Measurements from ENCODE around the gene SCAPER. TPM values are rescaled to one million over a fixed set of nuclear protein-coding genes. Genes with fewer than 3 reads are reported as not detected.

The SCAPER gene
- total and polyA plus RNA-seq, 2 donors (not counting 1 experiment from before 2014, with no cell fraction given), result 8.3 to 61.6 TPM

GRCh38 chr15:76913737-76914136, 8.6 kb upstream of the SCAPER start:
- ATAC-seq (ENCODE audit: low read depth), result no peak
- DNase-seq, result no peak
- Histone ChIP-seq H3K4me1 (ENCODE audit: control insufficient read depth in 2 of 2, insufficient read depth in 2 of 2, low read length in 2 of 2) (peaks cover 0 to 4% of the 10 kb centered on the region in 2 donors), H3K9ac (ENCODE audit: low read length) (no peak overlapping the region), H2AFZ (ENCODE audit: insufficient read depth, low read depth, low read length, poor library complexity, severe bottlenecking) (no peak overlapping the region), H4K20me1 (ENCODE audit: control insufficient read depth, insufficient read depth, low read length, poor library complexity, severe bottlenecking) (no peaks in the 10 kb centered on the region), H3K79me2 (ENCODE audit: control insufficient read depth, insufficient read depth, low read length) (no peaks in the 10 kb centered on the region), H3K4me2 (replicated peaks; ENCODE audit: low read depth, low read length, poor library complexity, severe bottlenecking) (no peak overlapping the region), H3K36me3 (replicated peaks in 1 of 2; ENCODE audit: control extremely low read depth in 1 of 2, control insufficient read depth in 1 of 2, extremely low read depth in 1 of 2, insufficient read depth in 2 of 2, low read length in 1 of 2) (no peaks in the 10 kb centered on the region), H3K4me3 (ENCODE audit: control extremely low read depth in 1 of 5, extremely low read depth in 1 of 5, insufficient read depth in 1 of 5, low read depth in 2 of 5, low read length in 4 of 5) (no peak overlapping the region), H3K27me3 (replicated peaks in 1 of 4; ENCODE audit: control extremely low read depth in 1 of 4, control insufficient read depth in 3 of 4, insufficient read depth in 4 of 4, low read length in 3 of 4) (no peaks in the 10 kb centered on the region), H3K9me3 (ENCODE audit: control extremely low read depth in 1 of 3, control insufficient read depth in 2 of 3, insufficient read depth in 1 of 3, low read length in 2 of 3) (peaks cover 0 to 3% (median 0%) of the 10 kb centered on the region in 3 donors), H3K27ac (ENCODE audit: low read length in 2 of 2) (no peak overlapping the region)
- Mint-ChIP-seq H3K9me3 (ENCODE audit: insufficient read depth) (no peaks in the 10 kb centered on the region), H3K4me1 (peaks cover 11% of the 10 kb centered on the region), H3K27ac (no peak overlapping the region), H3K4me3 (no peak overlapping the region), H3K27me3 (peaks cover 6% of the 10 kb centered on the region)
- intact Hi-C loops (cut with micrococcal nuclease), result no loop called here
- ChIA-PET CTCF (no interaction called here), POLR2A (no interaction called here)
- 76% methylated on average over 2 of the region's 2 CpGs for WGBS (ENCODE audit: insufficient coverage)
- TF ChIP-seq CTCF (IDR thresholded peaks at IDR 0.05), result no peak

GRCh38 chr15:76912430-76912829, 7.3 kb upstream of the SCAPER start:
- Mint-ChIP-seq H3K4me1 (peaks cover 19% of the 10 kb centered on the region), H3K9me3 (ENCODE audit: insufficient read depth) (no peaks in the 10 kb centered on the region), H3K27ac (no peak overlapping the region), H3K27me3 (peaks cover 1% of the 10 kb centered on the region), H3K4me3 (no peak overlapping the region)
- no peak for DNase-seq
- H3K36me3 ChIP-seq (replicated peaks in 1 of 2; ENCODE audit: control extremely low read depth in 1 of 2, control insufficient read depth in 1 of 2, extremely low read depth in 1 of 2, insufficient read depth in 2 of 2, low read length in 1 of 2), result no peaks in the 10 kb centered on the region
- no CpG with 5 or more reads among the region's 4 CpGs for WGBS (ENCODE audit: insufficient coverage)
- no peak overlapping the region for H3K4me2 ChIP-seq (replicated peaks; ENCODE audit: low read depth, low read length, poor library complexity, severe bottlenecking)
- H3K4me3 ChIP-seq (ENCODE audit: control extremely low read depth in 1 of 5, extremely low read depth in 1 of 5, insufficient read depth in 1 of 5, low read depth in 2 of 5, low read length in 4 of 5), result no peak overlapping the region
- H3K4me1 ChIP-seq (ENCODE audit: control insufficient read depth in 2 of 2, insufficient read depth in 2 of 2, low read length in 2 of 2), result peaks cover 4 to 8% of the 10 kb centered on the region in 2 donors
- H3K9ac ChIP-seq (ENCODE audit: low read length), result no peak overlapping the region
- TF ChIP-seq CTCF (IDR thresholded peaks at IDR 0.05) (no peak), EZH2 (IDR thresholded peaks at IDR 0.05; ENCODE audit: borderline replicate concordance, insufficient read depth, low read depth, low read length, poor library complexity, severe bottlenecking) (no peak)
- H2AFZ ChIP-seq (ENCODE audit: insufficient read depth, low read depth, low read length, poor library complexity, severe bottlenecking), result no peak overlapping the region
- ATAC-seq (ENCODE audit: low read depth), result no peak
- H3K9me3 ChIP-seq (ENCODE audit: control extremely low read depth in 1 of 3, control insufficient read depth in 2 of 3, insufficient read depth in 1 of 3, low read length in 2 of 3), result peaks cover 0 to 3% (median 0%) of the 10 kb centered on the region in 3 donors
- H4K20me1 ChIP-seq (ENCODE audit: control insufficient read depth, insufficient read depth, low read length, poor library complexity, severe bottlenecking), result no peaks in the 10 kb centered on the region
- ChIA-PET POLR2A (no interaction called here), CTCF (no interaction called here)
- intact Hi-C loops (cut with micrococcal nuclease), result no loop called here
- no peaks in the 10 kb centered on the region for H3K27me3 ChIP-seq (replicated peaks in 1 of 4; ENCODE audit: control extremely low read depth in 1 of 4, control insufficient read depth in 3 of 4, insufficient read depth in 4 of 4, low read length in 3 of 4)
- no peak overlapping the region for H3K27ac ChIP-seq (ENCODE audit: low read length in 2 of 2)
- H3K79me2 ChIP-seq (ENCODE audit: control insufficient read depth, insufficient read depth, low read length), result no peaks in the 10 kb centered on the region
